Gastrocnemius medialis (tissue), 4 donors: ENCODE results near the gene FBXL17.

ENCODE experiments used
- POLR2A ChIP-seq, 2 donors: fragments of 450-650 bp; IDR thresholded peaks; one replicate each; pipeline ENCODE4 v1.6.1; 2017; ENCODE audit warnings: antibody characterized with exemption in 2 of 2, mild to moderate bottlenecking in 2 of 2, moderate library complexity in 2 of 2
- TF ChIP-seq, protein P1 (sequence below), 5 experiments: fragments of 450-650 bp in 3 of 5; fragments of 200-600 bp in 2 of 5; sonication (generic) in 2 of 5; IDR thresholded peaks in 4 of 5; conservative IDR thresholded peaks in 1 of 5; 1 replicate in 4 of 5; 2 replicates in 1 of 5; pipeline ENCODE4 v1.5.1; 2016 to 2019; ENCODE audit warnings: antibody characterized with exemption in 5 of 5, mild to moderate bottlenecking in 3 of 5, moderate library complexity in 3 of 5

DNA sequence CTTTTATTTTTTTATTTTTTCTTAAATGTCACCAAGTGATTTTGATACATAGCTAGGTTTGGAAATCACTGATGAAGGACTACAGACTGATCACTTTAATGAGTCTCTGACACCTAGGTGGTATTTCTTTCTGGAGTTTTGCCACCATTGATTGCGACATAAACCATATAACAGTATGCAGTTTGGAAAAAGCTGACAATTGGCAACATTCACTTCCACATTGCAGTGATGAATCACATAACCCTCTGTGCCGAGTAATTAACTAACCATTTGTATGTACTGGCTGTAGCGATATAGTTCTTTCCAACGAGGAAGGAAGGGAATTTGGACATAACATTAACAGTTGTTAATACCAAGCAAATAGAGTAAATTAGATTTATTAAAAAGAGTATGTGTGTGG, 488.3 kb downstream of the FBXL17 start:
- TF ChIP-seq, protein P1, sequence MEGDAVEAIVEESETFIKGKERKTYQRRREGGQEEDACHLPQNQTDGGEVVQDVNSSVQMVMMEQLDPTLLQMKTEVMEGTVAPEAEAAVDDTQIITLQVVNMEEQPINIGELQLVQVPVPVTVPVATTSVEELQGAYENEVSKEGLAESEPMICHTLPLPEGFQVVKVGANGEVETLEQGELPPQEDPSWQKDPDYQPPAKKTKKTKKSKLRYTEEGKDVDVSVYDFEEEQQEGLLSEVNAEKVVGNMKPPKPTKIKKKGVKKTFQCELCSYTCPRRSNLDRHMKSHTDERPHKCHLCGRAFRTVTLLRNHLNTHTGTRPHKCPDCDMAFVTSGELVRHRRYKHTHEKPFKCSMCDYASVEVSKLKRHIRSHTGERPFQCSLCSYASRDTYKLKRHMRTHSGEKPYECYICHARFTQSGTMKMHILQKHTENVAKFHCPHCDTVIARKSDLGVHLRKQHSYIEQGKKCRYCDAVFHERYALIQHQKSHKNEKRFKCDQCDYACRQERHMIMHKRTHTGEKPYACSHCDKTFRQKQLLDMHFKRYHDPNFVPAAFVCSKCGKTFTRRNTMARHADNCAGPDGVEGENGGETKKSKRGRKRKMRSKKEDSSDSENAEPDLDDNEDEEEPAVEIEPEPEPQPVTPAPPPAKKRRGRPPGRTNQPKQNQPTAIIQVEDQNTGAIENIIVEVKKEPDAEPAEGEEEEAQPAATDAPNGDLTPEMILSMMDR (IDR thresholded peaks at IDR 0.05 in 4 of 5, conservative IDR thresholded peaks at IDR 0.05 in 1 of 5): no peak
- TF ChIP-seq POLR2A (IDR thresholded peaks at IDR 0.05): no peak
